GM12874 (cell line): ENCODE measurements around the gene COBL.

Source experiments
- CTCF ChIP-seq: IDR thresholded peaks from 2 replicates; pipeline ENCODE4 v1.5.1; 2011; ENCODE audit warnings: low read depth, mild to moderate bottlenecking, control low read depth, low read length, moderate library complexity; ENCODE audit not compliant: insufficient read depth

The COBL gene

GRCh38 chr7:51154201-51154600 is 162.4 kb downstream of the COBL start:
- no peak for TF ChIP-seq CTCF

GRCh38 chr7:51152706-51153200 is 163.9 kb downstream of the COBL start:
- TF ChIP-seq CTCF, result no peak

- no peak for TF ChIP-seq CTCF
These were observed 165.2 kb downstream of the COBL start for GRCh38 chr7:51151455-51151854.

GRCh38 chr7:51150193-51150592 is 166.4 kb downstream of the COBL start:
- no peak for TF ChIP-seq CTCF

- no peak for TF ChIP-seq CTCF
These were observed 168.4 kb downstream of the COBL start for GRCh38 chr7:51148216-51148615.

- TF ChIP-seq CTCF, result no peak
These were observed 169.6 kb downstream of the COBL start for GRCh38 chr7:51146816-51147586.

- TF ChIP-seq CTCF, result no peak
These were observed 172.4 kb downstream of the COBL start for GRCh38 chr7:51144178-51144577.
